Fibroblast of the aortic adventitia (primary cell): ENCODE measurements around the gene SLC28A1. TPM values are rescaled to one million over a fixed set of nuclear protein-coding genes. Genes with fewer than 3 reads are reported as not detected.

Experiments used
- DNase-seq: peaks from one replicate; pipeline ENCODE4 v3.0.0-alpha.2; 2010; ENCODE audit warnings: low read depth
- H3K4me3 ChIP-seq: 2 replicates; pipeline ENCODE4 v1.5.1; 2011; ENCODE audit warnings: low read depth, mild to moderate bottlenecking, control low read depth, low read length, moderate library complexity
- total RNA-seq: library from RNA; depleted of rRNA; stranded (reverse); fragments of >200 nt; gene quantifications from 2 replicates; pipeline ENCODE4 v1.2.3, GENCODE V29; 2012; ENCODE audit warnings: low replicate concordance
- TF ChIP-seq, protein P1 (sequence below): IDR thresholded peaks from 2 replicates; pipeline ENCODE4 v1.5.1; 2011; ENCODE audit warnings: mild to moderate bottlenecking, low read length, control low read depth, inconsistent platforms; ENCODE audit not compliant: insufficient read depth

Gene SLC28A1
- total RNA-seq, 1 donor = not detected

DNA sequence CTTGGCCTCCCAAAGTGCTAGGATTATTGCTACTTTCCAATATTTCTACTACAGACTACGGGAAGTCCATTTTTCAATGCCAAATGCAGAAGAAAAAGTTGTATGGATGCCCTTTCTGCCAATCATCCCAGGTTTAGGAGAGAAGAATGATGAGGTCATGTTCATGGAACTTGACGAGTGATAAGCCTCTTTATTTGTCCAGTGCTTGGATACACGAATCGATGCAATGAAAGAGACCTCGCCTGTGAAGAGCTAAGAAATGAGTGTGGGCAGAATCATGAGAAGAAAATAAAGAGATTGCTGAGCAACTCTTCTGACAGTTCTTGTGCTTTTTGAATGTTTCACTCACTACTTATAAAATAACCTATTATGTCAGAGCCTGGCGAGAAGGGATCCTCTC, 996 bp upstream of the SLC28A1 start:
- TF ChIP-seq, protein P1, sequence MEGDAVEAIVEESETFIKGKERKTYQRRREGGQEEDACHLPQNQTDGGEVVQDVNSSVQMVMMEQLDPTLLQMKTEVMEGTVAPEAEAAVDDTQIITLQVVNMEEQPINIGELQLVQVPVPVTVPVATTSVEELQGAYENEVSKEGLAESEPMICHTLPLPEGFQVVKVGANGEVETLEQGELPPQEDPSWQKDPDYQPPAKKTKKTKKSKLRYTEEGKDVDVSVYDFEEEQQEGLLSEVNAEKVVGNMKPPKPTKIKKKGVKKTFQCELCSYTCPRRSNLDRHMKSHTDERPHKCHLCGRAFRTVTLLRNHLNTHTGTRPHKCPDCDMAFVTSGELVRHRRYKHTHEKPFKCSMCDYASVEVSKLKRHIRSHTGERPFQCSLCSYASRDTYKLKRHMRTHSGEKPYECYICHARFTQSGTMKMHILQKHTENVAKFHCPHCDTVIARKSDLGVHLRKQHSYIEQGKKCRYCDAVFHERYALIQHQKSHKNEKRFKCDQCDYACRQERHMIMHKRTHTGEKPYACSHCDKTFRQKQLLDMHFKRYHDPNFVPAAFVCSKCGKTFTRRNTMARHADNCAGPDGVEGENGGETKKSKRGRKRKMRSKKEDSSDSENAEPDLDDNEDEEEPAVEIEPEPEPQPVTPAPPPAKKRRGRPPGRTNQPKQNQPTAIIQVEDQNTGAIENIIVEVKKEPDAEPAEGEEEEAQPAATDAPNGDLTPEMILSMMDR = no peak
- DNase-seq = peak; percentile 22
- no peak overlapping the region for H3K4me3 ChIP-seq

DNA sequence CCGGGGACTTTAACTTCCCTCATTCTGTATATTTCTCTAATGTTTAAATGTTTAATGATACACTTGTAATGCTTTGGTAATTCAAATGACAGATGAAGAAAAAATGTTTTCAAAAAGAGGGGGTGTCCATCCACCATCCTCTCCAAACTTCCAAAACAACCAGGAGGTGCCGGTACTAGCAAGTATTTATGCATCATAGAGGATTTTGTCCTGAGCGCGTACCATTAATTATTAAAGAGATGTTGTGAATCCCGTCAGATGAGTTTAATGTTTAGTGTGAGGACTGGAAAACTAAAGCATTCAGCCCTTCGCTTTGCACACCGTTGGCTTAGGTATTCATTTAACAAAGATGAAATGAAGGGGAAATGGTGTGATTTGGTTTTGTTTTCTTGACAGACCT, 1.3 kb downstream of the SLC28A1 start:
- DNase-seq = no peak
- TF ChIP-seq, protein P1 = no peak
- H3K4me3 ChIP-seq = no peak overlapping the region

- no peak overlapping the region for H3K4me3 ChIP-seq
- DNase-seq = no peak
- TF ChIP-seq, protein P1 = no peak
Observed at GRCh38 chr15:84886211-84886983, 1.9 kb downstream of the SLC28A1 start.

DNA sequence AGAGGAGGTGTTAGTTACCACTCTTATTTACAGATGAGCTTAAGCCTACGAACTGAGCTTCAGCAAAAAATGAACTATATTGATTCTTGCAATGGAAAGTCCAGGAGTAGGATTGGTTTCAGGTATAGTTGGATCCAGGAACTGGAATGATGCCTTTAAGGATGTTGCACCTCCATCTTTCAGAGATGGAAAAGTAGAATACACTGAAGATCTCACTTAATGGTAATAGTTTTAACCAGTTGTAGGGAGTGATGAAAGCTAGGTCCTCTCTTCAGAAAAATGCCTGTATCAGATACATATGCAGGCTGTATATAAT, 2.5 kb downstream of the SLC28A1 start:
- TF ChIP-seq, protein P1 = no peak
- no peak for DNase-seq
- no peak overlapping the region for H3K4me3 ChIP-seq

- TF ChIP-seq, protein P1 = no peak
- DNase-seq = no peak
- no peak overlapping the region for H3K4me3 ChIP-seq
Observed at GRCh38 chr15:84887938-84888337, 3.5 kb downstream of the SLC28A1 start.

- no peak for DNase-seq
- TF ChIP-seq, protein P1 = no peak
- no peak overlapping the region for H3K4me3 ChIP-seq
Observed at GRCh38 chr15:84888639-84889038, 4.2 kb downstream of the SLC28A1 start.

DNA sequence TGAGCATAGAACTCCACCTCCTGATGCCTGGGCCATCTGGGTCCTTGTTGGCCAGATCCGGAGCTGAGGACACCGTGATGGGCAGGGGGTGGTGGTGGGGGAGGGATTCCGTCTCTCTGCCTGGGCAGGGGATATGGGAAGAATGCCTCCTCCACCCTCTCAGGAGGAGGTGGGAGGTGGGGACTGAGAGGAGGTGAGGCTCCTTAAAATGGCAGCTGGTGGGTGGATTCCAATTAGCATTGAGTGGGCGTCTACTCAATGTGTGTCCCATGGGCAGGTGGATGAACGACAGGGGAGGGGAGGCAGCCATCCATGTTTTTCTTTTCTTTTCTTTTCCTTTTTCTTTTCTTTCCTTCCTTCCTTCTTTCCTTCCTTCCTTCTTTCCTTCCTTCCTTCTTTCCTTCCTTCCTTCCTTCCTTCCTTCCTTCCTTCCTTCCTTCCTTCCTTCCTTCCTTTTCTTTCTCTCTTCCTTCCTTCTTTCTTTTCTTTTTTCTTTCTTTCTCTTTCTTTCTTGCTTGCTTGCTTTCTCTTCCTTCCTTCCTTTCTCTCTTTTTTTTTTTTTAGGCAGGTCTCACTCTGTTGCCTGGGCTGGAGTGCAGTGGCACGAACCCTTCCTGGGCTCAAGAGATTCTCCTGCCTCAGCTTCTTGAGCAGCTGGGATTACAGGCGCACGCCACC, 5.0 kb downstream of the SLC28A1 start:
- DNase-seq = no peak
- TF ChIP-seq, protein P1 = no peak
- no peak overlapping the region for H3K4me3 ChIP-seq
